ENCODE results near the gene DNAAF5.

- TF ChIP-seq POLR2A (IDR thresholded peaks at IDR 0.05; ENCODE audit: low read length), result no peak
- TF ChIP-seq GATA1 (IDR thresholded peaks at IDR 0.05; ENCODE audit: low read depth, low read length), result no peak
These were observed 58.5 kb downstream of the DNAAF5 start for GRCh38 chr7:784971-785370.
